Medulla oblongata (tissue), 1 donor: ENCODE data around the gene P4HA2.

Source experiments
- DNase-seq: peaks from one replicate; pipeline ENCODE4 v3.0.0-alpha.2; 2015; ENCODE audit errors: extremely low spot score

Gene P4HA2

DNA sequence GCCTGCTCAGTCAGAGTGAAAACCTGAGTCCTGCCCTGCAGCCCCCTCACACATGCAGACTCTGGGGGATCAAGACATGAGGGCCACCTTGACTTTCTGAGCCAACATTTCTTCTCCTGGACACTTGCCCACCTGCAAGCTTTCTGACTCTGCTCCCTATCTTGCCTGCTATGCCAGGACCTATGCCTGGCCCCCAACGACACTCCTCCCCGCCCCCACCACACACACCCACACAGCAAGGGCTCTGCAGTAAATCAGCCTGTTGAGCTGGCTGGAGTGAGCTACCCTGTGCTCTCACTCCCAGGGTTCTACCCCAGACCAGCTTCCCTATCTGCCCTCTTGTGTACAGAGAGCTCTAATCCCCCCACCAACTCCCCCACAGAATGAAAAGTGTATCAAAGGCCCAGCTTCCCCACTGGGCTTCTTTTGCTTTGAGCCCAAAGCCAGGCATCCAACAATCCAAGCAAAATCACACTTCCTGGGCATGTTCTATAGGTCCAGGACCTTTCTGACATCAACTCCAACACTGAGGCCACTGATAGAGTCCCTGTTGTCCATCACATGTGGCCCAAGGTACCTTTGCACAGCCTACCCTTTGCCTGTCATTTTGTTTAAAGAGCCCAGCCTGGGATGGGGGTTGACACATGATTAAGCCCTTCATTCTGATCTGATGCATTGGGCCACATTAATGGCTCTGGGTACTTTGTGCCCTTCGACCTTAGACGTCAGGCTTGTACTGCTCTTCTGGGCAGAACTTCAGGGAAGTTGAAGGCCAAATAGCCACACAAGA, 37.1 kb upstream of the P4HA2 start:
- no peak for DNase-seq

- DNase-seq: no peak
Observed at GRCh38 chr5:132263548-132264261, 36.1 kb upstream of the P4HA2 start.

DNA sequence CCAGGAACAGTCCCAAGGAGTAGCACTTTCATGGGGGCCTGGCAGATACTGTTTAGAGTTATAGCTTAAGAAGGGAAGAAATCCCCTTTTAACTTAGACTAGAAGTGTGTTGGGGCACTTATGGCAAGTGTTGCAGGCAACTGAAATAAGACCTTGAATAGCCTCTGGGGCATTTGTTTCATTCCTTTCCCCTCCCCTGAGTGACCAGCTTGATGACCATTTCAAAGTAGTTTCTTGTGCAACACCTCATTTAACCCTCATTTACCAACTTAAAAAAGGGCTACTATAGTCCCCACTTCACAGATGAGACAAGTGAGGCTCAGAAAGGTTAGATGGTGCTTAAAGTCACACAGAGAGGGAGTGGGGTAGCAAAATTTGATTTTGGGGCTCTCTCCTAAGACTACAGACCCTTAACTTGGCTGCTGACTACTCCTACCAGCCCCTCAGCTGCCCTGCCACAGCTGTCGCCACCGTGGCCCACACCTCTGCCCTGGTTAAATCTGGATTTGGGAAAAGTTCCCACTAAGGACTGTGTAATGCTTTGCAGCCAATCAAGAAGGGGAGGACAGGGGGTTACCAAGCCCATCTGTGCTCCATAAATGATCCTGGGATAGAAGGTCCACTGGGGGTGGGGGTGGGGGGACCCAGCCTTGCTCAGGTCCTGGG, 35.4 kb upstream of the P4HA2 start:
- no peak for DNase-seq

DNA sequence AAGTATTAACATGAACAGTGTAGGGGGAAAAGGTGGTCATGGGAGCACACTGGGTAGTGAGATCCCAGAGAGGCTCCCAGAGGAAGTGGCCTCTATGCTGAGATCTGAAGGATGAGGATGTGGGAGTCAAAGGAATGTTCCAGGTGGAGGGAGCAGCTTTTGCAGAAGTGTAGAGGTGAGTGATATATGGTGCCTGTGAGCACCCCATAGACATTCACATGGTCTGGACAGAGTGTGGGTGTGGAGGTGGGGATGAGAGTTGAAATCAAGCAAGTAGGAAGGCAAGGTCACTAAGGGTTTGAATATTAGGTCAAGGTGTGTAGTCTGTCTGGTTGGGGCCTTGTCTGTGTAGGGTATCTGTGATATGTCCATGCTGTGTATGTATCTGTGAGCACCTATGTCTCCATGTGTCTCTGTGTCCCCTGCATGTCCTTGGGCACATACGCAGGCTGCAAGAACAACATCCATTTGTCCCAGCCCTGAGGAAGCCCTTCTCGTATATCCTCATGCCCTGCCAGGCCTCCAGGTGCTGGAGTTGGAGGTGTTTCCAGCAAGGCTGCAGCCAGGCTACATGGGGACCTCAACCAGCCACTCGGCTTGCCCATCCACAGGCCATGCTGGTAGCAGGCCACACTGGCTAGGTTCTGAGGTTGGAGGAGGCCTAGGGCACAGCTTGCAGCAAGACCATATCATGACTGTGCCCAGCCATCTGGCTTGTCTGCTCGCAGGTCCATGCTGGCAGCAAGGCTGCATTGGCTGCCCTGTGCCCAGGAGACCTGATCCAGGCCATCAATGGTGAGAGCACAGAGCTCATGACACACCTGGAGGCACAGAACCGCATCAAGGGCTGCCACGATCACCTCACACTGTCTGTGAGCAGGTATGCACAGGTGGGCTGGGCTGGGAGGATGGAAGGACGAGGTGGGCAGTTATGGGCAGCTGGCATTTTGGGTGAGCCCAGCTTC, 34.5 kb upstream of the P4HA2 start:
- no peak for DNase-seq

DNA sequence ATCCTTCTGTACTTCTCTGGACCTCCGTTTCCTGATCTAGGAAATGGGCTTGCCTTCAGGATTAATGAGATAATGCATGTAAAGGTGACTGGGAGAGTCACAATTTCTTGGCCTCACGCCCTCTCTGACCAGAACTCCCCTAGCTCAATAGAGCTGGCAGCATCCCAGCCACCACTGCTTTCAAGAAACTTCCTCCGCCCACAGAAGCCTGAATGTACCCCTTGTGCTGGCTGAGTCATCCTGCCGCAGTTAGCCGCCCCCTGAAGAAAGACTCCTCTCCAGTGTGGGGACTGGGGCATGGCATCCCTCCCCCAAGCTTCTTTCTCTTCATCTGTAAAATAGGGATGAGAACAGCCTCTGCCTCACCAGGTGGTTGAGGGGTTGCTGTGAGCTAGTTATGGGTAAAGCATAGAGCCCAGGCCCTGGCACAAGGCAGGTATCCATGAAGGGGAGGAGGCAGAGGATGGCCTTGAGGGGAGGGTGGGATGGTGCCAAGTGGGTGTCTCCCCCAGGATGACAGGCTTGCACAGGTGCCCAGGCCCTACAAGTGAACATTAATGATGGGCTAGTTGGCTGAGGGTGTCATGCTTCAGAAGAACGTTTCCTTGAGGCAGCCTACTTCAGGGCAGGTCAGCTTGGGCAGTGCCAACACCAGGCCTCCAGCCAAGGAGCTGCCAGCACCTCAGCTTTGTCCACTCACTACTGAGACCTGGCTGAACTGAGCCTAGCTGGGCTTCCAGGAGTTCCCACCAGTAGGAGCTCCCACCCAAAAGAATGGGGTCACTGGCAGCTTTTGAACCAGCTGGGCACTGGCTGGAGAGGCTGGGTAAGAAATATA, 33.3 kb upstream of the P4HA2 start:
- peak; percentile 75 for DNase-seq

- DNase-seq: peak; percentile 44
Observed at GRCh38 chr5:132260051-132260450, 32.4 kb upstream of the P4HA2 start.

GRCh38 chr5:132259069-132259851, 31.6 kb upstream of the P4HA2 start:
- DNase-seq: peak; percentile 59

DNA sequence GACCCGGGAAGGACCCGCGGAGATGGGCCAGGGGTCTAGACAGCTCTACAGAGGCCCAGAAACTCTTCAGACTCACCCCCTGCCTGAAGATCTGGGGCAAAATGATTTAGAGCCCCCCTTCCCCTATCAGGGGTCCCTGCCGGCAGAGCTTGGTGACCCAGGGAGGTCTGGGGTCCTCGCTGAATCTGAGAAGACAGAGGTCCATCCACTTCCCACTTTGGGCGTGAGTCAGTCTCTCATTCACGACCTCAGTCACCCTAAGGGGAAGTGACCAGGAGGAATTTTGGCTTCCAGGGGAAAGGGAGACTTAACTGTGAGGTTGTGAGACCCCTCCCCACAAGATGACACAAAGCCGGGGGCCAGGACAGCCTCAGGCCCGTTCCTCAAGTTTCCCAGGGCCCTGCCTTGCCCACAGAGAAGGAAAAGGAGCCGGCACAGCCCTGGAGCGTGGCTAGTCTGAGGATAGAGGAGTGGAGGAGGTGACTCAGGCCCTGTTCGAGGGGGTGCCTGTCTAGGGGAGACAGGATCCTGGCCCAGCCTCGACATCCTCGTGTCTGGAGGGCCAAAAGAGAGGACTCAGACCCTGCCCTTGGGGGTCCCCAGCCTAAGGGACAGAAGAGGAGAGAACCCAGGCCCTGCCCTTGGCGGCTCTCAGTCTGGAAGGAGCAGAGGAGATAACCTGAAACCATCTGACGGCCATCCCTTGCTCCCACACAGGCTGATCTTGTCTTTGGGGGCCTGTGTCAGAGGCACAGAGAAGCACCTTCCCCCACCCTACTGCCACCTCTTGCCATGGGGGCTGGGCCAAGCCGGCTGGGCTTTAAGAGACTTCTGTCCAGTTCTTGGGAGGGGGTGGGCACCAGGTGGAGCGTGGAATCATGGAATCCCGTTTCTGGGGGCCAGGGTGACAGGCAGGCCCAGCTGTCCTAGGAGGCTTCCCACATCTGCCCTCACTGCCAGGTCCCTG, 30.7 kb upstream of the P4HA2 start:
- no peak for DNase-seq

DNA sequence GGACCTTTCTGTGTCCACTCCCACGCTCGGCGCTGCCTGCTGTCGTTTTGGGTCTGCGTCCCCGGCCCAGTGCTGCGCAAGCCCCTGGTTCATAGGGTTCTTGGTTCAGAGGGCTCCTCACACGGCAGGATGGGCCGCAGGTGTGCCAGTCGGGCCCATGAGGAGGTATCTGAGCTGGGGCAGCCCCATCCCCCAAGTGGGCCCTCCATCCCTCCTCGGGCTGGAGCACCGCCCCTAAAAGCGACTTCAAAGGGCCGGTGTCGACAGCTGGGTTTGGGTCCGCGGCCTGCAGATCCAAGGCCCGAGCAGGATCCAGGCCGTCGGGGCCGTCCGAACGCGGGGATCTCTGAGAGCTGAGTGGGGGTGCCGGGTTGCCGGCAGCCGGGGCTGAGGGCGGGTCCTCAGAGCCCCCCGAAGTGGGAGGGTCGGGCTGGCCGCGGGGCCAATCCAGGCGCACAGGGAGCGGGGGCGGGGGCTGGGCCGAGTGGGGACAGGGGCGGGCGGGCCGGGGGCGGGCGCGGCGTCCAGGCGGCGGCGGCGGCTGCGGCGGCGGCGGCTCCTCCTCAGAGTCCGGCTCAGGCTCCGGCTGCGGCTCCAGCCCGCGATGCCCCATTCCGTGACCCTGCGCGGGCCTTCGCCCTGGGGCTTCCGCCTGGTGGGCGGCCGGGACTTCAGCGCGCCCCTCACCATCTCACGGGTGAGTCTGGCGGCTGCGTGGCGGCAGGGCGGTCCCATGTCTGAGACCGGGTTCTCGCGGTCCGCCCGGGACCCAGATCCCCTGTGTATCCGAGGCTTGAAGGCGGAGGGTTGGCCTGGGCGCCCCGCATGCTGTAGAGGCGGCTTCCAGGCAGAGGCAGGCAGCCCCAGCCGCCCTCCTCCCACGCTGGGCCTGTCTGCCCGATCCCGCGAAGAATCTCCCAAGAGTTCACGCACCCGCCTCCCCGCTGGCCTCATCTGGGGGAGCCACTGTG, 29.8 kb upstream of the P4HA2 start, which contains the start of gene PDLIM4:
Gene PDLIM4, plus strand, starts transcription at position 566 of the 971 bp plus-strand sequence. Its CDS starts 39 bp downstream, at position 605.
- DNase-seq: no peak

DNA sequence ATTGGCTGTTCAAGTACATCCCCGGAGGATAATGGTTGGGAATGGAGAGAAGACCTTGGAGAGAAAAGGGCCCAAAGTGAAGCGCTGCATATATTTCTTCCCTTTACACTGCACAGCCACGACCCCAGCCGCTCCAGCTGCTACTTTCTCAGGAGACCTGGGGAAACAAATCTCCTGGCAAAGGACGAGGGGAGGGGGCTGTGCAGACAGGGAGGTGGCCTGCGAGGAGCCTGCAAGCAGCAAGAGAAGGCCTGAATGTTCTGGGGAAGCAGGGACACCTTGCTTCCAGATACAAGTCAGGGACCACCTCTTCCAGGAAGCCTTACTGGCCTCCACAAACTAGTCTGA, 29.1 kb upstream of the P4HA2 start:
- DNase-seq: no peak

DNA sequence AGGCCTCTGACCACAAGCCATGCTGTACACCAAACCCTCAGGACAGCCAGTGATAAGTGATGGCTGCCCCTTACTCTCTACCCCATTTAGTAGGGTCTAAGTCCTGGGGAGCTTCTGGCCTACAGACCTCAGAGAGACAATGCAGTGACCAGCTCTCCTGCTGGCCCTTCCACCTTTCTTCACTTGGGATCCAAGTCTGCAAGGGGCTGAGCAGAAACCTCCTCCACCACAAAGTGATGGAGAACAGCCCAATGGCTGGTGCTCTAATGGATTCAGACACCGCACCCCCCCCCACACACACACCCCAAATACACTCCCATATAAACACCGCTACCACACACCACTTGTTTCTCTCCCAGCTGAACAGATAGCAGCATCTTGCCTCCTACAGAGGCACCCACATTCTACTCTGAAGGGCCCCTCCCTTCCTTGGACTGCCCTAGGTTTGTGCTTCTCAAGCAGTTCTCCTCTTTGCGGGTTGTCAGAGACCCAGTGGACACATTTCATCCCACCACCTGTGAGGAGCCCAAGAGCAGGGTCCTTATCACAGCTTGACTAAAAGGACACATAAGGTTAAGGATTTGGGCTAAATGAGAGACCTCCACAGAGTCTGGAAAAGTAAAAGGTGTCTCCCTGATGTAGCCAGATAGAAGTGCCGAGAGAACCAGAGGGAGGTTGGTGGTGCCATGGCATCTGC, 28.6 kb upstream of the P4HA2 start:
- no peak for DNase-seq

DNA sequence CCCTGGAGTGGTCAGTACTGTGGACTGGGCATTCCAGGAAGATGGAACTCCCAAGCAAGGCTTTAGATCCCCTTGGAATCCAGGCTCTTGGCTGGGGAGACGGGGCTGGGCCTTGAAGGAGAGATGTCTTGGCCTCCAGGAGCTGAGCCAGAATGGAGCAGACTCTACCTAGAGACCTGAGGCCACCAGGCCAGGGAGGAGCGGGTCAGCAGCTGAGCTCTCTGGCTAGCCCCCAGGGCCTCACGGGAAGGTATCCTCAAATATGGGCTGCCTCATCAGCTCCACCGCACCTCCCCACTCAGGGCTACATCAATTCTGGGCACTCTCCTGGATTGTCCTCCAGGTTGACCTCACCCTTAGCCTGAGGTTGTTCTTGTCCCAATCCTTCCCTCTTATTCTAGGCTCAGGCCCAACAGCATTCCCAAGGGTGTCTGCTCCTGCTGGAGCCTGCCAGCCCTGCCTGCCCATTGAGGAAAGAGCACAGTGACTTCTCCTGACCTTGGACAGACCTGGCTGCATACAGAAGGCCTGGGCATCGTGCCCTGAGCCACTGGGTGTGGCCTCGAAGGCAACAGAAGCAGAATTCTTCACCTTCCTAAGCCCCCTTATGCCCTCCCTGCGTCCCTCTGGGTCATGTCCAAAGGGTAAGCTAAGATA, 26.8 kb upstream of the P4HA2 start:
- no peak for DNase-seq

DNA sequence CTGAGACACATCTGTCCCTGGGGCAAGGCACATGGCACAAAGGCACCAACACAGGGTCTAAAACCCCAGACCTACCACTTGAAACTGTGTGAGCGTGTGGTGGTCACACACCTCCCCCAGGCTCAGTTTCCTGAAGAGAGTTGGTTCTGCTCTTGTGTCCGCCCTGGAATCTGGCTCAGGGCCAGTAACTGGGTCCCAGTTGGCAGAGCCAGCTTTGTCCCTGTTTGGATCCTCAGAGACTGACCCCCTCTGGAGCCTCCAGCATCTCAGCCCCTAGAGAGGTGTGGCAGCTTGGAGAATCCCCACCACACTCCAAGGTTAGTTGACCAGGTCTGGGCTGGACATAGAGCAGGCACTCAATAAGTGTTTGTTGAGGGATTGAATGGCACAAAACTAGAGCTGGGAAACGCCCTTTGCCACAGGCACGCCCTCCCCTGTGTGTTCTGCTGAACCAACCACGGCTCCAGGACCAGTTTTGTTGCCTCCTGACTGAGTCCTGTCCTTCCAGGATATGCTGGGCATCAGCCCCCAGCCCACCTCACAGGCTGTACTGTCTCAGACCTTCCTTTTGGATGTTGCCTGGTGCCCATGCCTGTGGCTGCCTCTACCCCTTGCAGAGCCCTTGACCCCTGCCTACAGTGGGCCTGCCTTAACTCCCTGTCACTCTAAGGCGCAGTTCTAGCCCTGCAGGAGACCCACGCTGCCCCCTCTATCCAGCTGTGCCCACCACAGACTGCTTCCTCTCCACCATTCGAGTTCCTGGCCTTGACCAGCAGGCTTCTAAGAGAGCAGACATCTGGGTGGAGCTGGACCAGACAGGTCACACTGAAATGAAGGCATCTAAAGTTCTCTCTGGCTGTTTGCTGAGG, 26.0 kb upstream of the P4HA2 start:
- no peak for DNase-seq

GRCh38 chr5:132253008-132253441, 25.4 kb upstream of the P4HA2 start:
- no peak for DNase-seq

DNA sequence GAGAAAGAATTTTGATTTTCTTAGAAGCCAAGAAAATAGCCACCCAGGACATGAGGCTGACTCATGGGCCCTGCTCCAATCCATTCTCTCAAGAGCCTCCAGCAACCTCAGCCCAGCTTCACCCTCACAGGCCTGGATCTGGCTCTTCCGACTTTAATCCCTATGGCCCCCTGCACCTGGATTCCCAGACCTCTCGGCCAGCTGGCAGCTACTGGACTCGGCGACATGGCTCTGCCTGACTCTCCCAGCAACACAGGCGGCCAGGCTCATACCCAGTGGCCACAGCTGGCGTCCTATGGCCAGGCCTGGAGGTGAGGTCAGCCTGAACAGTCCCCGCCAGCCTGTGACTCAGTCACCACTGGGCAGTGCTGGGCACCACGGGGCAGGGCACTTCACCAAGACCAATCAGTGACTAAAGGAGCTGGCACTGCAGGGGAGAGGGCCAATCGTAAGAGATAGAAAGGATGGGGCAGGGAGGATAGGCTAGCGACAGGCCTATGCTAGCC, 23.6 kb upstream of the P4HA2 start:
- DNase-seq: no peak
